Measurements from ENCODE around the gene SGCD.

SGCD gene

GRCh38 chr5:156802501-156802900 is 475.5 kb downstream of the SGCD start:
- no peak for DNase-seq

- no peak for DNase-seq
Measured at GRCh38 chr5:156803404-156803803, 476.4 kb downstream of the SGCD start.

GRCh38 chr5:156812959-156813358 is 486.0 kb downstream of the SGCD start:
- no peak for DNase-seq

GRCh38 chr5:156815988-156816599 is 489.1 kb downstream of the SGCD start:
- DNase-seq, result no peak
